ENCODE measurements around the gene DLG5.

DLG5 gene, protein sequence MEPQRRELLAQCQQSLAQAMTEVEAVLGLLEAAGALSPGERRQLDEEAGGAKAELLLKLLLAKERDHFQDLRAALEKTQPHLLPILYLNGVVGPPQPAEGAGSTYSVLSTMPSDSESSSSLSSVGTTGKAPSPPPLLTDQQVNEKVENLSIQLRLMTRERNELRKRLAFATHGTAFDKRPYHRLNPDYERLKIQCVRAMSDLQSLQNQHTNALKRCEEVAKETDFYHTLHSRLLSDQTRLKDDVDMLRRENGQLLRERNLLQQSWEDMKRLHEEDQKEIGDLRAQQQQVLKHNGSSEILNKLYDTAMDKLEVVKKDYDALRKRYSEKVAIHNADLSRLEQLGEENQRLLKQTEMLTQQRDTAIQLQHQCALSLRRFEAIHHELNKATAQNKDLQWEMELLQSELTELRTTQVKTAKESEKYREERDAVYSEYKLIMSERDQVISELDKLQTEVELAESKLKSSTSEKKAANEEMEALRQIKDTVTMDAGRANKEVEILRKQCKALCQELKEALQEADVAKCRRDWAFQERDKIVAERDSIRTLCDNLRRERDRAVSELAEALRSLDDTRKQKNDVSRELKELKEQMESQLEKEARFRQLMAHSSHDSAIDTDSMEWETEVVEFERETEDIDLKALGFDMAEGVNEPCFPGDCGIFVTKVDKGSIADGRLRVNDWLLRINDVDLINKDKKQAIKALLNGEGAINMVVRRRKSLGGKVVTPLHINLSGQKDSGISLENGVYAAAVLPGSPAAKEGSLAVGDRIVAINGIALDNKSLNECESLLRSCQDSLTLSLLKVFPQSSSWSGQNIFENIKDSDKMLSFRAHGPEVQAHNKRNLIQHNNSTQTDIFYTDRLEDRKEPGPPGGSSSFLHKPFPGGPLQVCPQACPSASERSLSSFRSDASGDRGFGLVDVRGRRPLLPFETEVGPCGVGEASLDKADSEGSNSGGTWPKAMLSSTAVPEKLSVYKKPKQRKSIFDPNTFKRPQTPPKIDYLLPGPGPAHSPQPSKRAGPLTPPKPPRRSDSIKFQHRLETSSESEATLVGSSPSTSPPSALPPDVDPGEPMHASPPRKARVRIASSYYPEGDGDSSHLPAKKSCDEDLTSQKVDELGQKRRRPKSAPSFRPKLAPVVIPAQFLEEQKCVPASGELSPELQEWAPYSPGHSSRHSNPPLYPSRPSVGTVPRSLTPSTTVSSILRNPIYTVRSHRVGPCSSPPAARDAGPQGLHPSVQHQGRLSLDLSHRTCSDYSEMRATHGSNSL (N-terminal part only)

DNA sequence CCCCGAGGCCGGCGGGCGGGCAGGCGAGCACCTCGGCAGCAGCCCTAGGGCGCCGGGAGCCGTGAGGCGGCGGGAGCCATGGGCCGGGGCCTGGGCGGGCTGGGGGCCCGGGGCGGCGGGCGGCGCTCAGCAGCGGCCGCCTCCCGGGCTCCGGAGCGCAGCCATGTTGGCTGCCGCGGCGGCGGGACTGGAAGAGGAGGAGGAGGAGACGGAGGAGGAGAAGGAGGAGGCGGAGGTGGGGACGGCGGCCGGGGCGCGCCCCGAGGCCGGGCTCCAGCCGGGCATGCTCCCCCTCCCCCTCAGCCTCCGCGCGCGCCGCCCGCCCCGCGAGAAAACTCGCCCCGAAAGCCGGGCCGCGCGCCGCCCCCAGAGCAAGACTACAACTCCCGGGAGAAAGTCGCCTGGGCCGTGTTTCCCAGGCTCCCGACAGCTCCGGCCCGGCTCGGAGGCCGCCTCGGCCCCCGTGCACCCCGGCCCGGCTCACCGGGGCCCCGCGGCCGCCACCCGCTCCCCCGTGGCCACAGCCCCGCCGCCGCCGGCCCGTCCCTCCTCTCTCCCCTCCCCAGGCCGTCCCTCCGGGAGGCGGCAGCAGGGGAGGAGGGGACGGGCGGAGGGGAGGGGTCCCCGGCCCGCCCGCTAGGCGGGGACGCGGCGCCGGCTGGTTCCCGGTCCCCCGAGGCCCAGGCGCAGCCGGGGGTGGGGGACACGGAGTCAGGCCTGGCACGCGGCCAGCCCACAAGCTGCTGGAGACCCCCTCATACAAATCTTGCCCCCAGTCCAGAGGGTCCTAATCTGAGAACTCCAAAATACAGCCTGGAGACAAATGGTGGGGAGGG is at the start of gene DLG5:
DLG5 (minus strand) TSS at position 190 of the 836 bp plus-strand sequence. CDS start 235 bp downstream, outside the sequence.
- FAIRE-seq: no peak

DNA sequence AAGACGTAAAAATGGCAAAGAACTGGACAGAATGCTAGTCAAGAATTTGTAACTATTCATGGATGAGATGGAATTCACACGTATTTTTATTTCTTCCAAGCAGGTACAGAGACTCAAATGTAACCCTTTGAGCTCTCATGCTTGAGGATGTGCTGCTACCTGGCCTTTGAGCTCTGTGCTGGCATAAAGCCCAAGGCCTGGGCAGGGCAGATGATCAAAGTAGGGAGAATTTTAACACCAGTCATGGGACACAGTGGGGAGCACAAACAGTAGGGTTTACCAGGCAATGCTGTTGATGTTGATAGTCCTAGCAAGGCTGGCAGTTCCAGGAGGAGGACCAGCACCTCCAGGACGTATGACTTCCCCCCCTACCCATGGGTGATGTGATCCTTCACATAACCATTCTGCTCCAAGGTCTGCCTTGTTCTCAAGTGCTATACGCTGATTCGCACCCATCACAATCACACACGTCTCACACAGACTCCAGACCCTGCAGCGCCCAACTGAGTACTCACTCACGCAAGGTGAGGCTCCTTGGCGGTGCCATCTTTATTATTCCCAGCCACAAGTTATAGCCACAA is 48.6 kb upstream of the DLG5 start:
- no peak for FAIRE-seq

DNA sequence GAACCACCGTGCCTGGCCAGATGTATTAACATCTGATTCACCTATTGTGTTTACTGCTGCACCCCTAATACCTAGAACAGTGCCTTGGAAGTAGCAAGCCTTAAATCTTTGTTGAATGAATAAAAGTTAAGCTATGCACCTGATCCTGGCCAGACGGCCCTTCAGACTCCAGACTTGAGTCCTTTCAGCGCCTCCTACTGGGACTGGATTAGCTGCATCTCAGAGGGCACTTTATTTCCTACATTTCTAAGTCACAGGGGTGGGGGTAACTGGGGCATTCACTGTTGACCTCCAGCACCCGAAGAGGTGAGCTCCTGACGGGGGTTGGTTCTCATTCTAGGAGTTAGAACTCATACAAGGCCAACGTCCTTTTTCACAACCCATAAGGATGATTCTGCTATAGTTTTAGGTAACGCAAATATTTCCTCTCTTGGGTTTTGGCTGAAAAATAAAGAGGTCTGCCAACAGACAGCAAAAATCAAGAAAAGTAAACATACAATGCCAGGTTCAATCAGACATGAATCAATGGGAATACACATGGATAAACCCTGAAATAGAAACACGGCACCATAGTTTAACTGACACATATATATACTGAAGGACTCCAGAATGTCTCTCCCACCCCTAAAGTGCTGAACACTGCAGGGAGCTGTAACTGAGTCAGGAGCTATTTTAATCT is 48.0 kb upstream of the DLG5 start:
- no peak for FAIRE-seq

DNA sequence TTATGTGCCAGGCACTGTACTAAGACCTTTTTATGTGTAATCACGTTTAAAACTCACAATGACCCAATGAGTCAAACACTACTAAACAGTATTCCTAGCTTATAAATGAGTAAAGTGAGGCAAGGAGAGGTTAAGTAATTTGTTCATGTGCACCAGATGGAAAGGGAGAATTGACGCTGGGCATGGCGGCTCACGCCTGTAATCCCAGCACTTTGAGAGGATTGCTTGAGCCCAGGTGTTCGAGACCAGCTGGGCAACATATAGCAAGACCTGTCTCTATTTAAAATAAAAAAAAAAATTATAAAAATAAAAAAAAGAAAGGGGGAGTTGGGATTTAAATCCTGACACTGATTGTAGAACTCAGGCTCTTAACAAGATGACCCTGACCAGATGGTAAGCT is 46.7 kb upstream of the DLG5 start:
- FAIRE-seq: no peak

DNA sequence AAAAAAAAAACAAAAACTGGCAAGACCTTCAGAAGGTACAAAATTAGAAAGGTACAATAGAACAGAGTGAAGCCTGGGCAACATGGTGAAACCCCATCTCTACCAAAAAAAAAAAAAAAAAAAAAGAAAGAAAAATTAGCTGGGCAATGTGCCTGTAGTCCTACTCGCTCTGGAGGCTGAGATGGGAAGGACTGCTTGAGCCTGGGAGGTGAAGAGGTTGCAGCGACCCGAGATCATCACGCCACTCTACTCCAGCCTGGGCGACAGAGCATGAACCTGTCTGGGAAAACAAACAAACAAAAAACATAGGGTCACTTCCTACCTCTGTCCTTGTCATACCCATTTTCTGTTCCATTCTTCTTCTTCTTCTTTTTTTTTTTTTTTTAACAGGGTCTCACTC is 45.6 kb upstream of the DLG5 start:
- FAIRE-seq: no peak

DNA sequence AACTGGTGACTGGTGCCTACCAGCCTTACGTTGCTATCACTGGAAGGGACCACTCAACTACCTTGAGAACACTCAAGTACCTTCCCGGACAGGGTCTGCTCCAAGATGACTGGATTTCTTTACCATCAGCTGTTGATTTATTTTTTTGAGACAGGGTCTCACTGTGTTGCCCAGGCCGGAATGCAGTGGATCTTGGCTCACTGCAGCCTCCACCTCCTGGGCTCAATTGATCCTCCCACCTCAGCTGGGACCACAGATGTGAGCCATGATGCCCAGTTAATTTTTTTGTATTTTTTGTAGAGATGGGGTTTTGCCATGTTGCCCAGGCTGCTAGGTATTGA is 45.2 kb upstream of the DLG5 start:
- FAIRE-seq: no peak

DNA sequence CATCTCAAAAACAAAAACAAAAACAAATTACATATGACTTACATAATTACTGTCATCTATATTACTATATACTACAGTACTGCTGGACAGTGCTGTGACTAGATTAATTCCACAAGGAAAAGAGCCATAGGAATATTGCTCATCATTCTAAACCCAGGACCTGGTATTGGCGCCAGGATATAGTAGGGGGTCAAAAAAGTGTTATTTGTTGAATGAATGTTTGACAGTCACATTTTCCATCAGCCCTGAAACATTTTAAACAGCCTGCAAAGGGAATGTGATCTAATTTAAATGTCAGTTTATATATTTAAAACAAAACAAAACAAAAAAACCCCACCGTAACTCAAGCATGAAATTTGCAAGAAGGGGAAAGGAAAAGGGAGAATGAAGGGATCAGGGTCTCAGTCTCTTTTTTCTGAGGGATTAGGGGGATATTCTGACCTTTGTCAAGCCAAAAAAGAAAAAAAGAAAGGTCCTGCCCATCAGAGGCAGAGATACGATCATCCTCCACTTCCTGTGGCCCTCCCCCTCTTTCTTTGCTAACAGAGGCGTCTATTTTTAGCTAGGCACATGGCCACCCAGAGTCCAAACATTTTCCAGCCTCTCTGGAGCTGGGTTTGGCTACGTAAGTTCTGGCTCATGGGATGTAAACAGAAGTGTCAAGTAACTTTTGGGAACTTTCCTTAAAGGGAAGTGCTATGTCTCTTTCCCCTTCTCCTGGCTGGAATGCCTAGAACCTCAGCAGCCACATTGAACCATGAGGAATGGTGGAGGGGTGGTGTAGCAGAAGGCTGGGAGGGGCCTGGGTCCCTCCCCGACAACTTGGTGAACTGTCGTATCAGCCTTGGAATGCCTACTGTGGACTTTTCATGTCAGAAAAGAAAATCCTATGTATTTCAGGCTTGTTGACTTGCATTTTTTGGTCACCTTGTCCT is 44.6 kb upstream of the DLG5 start:
- peak; percentile 56 for FAIRE-seq

DNA sequence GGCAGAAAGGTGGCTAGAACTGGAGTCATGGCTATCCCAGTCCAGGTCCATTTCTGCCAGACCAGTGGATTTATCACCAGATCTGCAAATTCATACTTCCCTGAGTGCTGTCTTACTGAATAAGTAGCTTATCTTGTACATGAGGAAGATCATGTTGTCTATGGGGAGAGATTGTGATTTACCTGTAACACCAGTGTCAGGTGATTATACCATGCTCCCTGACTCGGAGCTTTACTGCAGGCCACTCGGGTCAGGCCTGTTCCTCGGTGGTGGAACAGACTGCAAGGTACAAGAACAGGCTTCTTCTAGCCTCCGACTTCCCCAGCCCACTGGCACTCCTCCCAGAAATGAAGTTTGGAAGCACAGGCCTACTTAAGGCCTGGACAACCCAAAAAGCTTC is 42.6 kb upstream of the DLG5 start:
- no peak for FAIRE-seq

DNA sequence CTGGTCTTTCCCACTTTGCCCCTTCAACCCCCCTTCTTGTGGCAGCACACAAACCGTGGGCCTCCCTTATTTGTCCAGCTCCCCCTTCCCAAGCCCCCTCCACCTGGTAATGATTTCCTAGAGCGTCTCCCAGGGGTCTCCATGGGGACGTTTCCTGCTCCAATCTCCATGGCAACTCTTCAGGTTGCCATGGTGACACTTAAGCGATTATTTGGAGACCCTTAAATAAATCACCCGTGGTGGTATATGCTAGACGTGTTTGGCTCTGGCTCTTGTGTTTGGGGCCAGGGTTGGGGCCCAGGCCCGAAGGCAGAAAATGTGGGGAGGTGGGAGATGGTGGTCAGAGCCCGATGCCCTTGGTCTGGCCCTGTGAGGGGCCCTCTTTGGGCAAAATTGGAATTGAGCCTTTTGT is 41.1 kb upstream of the DLG5 start:
- FAIRE-seq: no peak

DNA sequence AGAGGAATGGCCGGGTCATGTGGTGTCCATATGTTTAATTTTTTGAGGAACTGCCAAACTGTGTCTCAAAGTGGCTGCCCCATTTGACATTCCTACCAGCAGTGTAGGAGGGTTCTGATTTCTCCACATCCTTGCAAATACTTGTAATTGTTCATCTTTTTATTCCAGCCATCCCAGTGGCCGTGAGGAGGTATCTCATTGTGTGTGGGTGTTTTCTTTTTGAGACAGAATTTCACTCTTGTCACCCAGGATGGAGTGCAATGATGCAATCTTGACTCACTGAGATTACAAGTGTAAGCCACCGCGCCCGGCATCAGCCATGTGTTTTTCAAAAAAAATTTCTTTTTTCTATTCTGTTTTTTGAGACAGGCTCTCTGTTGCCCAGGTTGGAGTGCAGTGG is 38.7 kb upstream of the DLG5 start:
- no peak for FAIRE-seq

DNA sequence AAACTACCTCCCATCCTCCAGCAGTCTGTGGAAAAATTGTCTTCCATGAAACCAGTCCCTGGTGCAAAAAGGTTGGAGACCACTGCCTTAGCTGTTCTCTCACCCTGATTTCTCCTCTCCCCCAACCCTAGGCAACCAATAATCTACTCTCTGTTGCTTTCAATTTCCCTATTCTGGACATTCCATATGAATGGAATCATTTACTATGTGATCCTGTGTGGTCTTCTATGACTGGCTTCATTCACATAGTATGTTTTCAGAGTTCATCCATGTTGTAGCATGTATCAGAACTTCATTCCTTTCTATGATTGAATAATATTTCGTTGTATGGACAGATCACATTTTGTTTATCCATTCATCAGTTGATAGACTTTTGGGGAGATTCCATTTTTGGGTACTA is 38.3 kb upstream of the DLG5 start:
- no peak for FAIRE-seq

DNA sequence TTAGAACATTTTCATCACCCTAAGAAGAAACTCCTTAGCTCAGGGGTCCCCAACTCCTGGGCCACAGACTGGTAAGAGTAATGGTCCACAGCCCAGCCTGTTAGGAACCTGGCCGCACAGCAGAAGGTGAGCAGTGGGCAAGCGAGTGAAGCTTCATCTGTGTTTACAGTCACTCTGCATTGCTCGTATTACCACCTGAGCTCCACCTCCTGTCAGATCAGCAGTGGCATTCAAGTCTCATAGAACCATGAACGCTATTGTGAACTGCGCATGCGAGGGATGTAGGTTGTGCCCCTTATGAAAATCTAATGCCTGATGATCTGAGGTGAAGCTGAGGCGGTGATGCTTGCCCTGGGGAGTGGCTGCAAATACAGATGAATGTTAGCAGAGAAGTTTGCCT is 37.3 kb upstream of the DLG5 start:
- no peak for FAIRE-seq

DNA sequence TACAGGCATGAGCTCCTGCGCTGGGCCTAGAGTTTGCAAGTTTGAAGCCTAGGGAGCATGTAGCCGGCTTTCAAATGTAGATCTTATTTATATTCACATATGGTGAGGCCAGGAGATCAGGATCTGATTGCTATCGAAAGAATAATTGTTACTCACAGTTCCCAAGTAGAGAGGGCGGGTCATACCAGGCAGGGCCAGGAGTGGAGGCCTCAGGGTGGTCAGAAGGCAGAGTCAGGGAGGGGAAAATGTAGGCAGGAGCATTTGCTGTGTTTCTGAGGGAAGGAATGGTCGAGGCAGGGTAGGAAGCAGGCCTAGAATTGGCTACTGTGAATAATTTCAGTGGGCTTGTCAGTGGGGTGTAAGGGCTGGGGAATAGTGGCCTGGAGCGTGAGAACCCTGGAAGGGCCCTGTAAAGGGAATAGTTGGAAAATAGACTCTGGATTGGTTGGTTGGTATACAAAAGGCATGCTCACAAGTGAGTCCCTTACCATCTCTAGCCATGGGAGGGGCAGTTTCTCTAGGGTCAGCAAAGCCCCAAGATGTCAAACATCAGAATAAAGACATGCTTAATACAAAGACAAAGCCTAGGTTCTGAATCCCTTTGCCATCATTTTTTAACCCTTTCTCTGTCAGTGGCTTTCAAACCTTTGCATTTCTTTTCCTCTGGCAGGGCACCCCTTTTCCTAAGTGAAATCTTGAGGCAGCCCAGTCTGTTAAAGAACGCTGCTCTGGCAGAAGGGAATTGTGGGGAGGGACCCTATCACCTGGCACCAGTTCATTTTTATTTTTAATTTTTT is 36.0 kb upstream of the DLG5 start:
- no peak for FAIRE-seq

DNA sequence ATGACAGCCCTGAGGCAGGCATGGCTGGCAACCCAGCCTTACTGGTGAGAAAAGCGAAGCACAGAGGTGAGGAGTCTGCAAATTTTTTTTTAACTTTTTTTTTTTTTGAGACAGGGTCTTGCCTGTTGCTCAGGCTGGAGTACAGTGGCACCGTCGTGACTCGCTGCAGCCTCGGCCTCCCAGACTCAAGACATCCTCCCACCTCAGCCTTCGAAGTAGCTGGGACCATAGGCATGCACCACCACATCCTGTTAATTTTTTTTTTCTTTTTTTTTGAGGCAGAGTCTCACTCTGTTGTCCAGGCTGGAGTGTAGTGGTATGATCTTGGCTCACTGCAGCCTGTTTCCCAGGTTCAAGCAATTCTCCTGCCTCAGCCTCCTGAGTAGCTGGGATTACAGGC is 35.1 kb upstream of the DLG5 start:
- FAIRE-seq: no peak

DNA sequence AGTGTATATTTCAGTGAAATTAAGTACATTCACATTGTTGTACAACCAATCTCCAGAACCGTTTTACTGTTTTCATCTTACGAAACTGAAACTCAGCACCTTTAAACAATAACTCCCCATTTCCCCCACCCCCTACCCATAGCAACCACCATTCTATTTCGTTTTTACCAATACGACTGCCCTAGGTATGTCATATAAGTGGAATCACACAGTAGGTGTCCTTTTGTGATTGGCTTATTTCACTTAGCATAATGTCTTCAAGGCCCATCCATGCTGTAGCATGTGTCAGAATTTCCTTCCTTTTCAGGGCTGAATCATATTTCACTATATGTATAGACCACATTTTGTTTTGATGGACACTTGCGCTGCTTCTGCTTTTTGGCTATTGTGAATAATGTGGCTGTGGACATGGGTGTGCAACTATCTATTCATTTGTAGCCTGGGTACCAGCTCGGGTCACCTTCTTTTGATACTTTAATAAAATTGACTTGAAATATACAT is 34.3 kb upstream of the DLG5 start:
- no peak for FAIRE-seq

DNA sequence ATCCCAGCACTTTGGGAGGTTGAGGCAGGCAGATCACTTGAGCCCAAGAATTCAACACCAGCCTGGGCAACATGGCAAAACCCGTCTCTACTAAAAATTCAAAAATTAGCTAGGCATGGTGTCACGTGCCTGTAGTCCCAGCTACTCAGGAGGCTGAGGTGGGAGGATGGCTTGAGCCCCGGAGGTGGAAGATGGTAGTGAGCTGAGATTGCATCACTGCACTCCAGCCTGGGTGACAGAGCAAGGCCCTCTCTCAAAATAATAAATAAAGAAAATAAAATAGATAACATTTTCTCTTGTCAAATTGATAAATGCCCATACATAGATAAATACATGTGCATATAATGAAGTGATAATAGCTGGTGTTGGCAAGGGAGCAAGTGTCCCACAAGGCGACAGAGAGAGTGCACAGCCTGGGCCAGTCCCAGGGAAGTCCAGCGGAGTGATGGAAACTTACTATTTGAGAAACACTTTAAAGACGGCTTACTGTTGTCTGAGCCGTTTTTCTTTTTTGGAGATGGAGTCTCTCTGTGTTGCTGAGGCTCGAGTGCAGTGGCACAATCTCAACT is 33.4 kb upstream of the DLG5 start:
- no peak for FAIRE-seq

DNA sequence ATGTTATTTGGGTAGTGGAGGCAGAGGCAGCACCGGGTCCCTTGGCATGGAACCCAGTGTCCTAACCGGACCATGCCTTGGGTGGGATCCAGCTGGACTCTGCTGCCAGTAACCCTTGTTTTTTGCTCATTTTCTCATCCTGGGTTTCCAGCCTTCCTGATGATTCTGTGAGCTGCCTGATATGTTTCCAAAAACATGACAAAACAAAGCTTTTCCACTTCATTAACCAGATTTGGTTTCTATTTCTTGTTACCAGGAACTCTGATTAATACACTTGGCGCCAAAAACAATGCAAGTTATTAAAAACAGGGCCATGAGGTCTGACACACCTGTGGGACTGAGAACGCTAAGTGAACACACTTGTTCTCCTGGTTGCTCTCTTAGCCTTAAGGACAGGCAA is 32.8 kb upstream of the DLG5 start:
- no peak for FAIRE-seq

DNA sequence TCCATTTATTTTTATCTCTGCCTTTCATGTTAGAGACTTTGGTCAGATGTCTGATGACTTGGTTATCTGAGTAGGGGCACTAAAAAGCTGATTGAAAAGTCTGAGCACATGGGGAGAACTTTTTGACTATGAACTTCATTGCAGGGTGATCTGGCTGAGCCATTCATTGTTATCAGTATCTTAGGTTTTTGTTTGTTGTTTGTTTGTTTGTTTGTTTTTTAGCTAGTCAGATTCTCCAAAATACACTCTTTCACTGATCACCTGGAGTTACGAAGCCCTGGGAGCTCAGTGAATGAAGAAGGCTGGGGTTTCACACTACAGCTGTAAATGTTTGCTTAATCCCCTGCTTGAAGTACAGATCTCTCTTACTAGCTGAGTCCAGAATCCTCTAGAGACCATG is 28.6 kb upstream of the DLG5 start:
- no peak for FAIRE-seq

DNA sequence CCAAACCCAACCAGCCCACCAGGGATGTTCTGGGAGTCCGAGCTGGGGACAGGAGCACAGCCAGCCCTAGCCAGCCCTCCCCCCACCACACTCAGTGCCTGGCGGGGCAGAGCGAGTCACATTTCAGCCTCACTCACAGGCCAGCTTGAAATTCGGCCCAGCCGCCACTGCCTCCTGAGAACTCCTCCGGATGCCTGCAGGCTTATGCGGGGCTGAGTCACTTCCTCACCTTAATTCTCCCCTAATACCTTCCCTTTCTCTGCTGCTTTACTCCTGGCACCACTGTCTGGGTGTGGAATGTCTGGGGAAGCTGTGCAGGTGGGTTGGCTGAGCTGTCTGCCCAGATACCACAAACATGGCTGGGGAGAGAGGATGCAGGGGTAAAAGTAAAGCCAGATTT is 22.6 kb upstream of the DLG5 start:
- FAIRE-seq: no peak
